ENCODE measurements around the gene ZBTB49.

The ZBTB49 gene

DNA sequence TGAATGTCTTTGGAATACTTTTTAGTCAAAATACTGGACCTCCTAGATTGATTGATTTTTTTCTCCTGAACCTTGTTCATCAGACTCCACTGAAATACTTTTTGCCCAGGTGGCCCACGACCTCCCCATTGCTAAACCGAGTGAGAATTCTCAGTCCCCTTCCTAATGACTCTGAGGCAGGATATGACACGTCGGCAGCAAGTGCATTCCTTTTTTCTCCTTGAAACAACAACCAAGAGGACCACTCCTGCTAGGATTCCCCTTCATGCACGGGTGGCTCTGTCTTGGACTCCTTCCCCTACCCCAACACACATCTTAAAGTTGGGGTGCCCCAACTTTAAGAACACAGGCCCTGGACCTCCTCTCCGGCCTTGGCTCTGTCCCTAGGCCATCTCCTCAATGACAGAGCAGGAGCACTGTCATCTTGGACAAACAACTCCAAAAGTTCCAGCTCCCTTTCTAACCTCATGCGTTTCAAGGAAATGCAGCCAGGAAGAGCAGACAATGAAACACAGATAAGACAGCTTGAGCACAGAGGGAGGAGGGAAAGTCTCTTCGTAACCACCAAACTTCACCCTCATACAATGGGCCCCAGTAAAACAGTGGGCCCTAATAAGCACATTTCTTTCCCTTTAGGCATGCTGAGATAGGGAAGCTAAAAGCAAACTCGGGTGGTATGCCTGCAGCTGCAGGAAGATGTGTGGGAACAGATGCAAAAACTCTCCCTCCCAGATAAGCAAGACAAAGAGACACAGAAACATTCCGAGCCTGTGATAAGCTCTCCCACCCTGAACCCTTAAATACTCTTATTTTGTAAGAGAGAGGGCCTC, 33.9 kb downstream of the ZBTB49 start:
- TF ChIP-seq, protein P1, sequence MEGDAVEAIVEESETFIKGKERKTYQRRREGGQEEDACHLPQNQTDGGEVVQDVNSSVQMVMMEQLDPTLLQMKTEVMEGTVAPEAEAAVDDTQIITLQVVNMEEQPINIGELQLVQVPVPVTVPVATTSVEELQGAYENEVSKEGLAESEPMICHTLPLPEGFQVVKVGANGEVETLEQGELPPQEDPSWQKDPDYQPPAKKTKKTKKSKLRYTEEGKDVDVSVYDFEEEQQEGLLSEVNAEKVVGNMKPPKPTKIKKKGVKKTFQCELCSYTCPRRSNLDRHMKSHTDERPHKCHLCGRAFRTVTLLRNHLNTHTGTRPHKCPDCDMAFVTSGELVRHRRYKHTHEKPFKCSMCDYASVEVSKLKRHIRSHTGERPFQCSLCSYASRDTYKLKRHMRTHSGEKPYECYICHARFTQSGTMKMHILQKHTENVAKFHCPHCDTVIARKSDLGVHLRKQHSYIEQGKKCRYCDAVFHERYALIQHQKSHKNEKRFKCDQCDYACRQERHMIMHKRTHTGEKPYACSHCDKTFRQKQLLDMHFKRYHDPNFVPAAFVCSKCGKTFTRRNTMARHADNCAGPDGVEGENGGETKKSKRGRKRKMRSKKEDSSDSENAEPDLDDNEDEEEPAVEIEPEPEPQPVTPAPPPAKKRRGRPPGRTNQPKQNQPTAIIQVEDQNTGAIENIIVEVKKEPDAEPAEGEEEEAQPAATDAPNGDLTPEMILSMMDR (IDR thresholded peaks at IDR 0.05; ENCODE audit: control insufficient read depth, extremely low read depth, insufficient read depth): no peak
- H3K4me3 ChIP-seq (ENCODE audit: low read depth, low read length): no peak overlapping the region
- no peak for DNase-seq (ENCODE audit: low read depth)

DNA sequence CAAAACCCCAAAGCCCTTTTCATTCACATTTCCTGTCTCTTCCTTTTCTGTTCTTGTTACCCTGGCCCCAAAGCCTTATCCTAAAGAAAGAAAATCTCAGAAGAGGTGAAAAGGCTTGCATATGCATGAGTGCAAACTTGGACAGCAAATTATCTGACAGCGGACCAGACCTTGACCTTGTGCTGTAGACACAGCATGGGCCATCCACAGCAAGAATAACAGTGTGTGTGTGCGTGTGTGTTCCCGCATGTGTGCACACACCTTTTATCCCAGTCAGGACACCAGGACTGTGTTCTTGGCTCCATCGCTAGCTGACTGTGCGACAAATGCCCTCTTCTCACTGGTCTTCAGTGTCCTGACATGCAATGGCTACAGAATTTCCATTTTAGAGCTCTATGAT, 35.3 kb downstream of the ZBTB49 start:
- no peak for DNase-seq (ENCODE audit: low read depth)
- TF ChIP-seq, protein P1 (IDR thresholded peaks at IDR 0.05; ENCODE audit: control insufficient read depth, extremely low read depth, insufficient read depth): no peak
- H3K4me3 ChIP-seq (ENCODE audit: low read depth, low read length): no peak overlapping the region

- TF ChIP-seq, protein P1 (IDR thresholded peaks at IDR 0.05; ENCODE audit: control insufficient read depth, extremely low read depth, insufficient read depth): no peak
- H3K4me3 ChIP-seq (ENCODE audit: low read depth, low read length): no peak overlapping the region
- no peak for DNase-seq (ENCODE audit: low read depth)
These were observed 36.1 kb downstream of the ZBTB49 start for GRCh38 chr4:4326166-4326565.

- no peak for DNase-seq (ENCODE audit: low read depth)
- TF ChIP-seq, protein P1 (IDR thresholded peaks at IDR 0.05; ENCODE audit: control insufficient read depth, extremely low read depth, insufficient read depth): 0 out of 2 replicates have a peak, but pooled peaks have one; percentile 14
- no peak overlapping the region for H3K4me3 ChIP-seq (ENCODE audit: low read depth, low read length)
These were observed 37.6 kb downstream of the ZBTB49 start for GRCh38 chr4:4327652-4328121.

DNA sequence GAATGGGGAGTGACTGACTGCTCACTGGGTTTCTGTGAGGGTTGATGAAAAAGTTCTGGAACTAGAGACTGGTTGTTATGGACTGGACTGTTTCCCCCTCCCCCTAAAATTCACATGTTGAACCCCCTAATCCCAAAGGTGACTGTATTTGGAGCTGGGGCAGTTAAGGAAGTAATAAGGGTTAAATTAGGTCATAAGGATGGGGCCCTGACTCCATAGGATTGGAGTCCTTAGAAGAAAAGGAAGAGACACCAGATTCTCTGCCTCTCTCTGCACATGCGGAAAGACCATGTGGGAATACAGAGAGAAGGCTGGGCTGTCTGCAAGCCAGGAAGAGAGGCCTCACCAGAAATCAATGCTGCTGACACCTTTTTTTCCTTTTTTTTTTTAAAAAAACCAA, 38.2 kb downstream of the ZBTB49 start:
- DNase-seq (ENCODE audit: low read depth): no peak
- H3K4me3 ChIP-seq (ENCODE audit: low read depth, low read length): no peak overlapping the region
- TF ChIP-seq, protein P1 (IDR thresholded peaks at IDR 0.05; ENCODE audit: control insufficient read depth, extremely low read depth, insufficient read depth): no peak

DNA sequence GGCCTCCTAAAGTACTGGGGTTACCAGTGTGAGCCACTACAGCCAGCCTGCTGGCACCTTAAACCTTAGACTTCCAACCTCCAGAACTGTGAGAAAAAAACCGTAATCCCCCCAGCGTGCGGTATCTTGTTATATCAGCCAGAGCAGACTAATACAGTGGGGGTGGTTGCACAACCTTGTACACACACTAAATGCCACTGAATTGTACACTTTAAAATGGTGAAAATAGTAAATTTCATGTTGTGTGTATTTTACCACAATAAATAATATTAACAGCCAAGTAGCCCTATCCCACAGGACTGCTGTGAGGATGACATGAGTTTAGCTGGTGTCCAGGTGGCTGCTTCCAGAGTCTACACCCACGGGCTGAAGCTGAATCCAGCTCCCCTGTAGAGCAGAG, 38.8 kb downstream of the ZBTB49 start:
- no peak for DNase-seq (ENCODE audit: low read depth)
- TF ChIP-seq, protein P1 (IDR thresholded peaks at IDR 0.05; ENCODE audit: control insufficient read depth, extremely low read depth, insufficient read depth): no peak
- no peak overlapping the region for H3K4me3 ChIP-seq (ENCODE audit: low read depth, low read length)
